ENCODE results near the gene ADAMTSL1.

DNA sequence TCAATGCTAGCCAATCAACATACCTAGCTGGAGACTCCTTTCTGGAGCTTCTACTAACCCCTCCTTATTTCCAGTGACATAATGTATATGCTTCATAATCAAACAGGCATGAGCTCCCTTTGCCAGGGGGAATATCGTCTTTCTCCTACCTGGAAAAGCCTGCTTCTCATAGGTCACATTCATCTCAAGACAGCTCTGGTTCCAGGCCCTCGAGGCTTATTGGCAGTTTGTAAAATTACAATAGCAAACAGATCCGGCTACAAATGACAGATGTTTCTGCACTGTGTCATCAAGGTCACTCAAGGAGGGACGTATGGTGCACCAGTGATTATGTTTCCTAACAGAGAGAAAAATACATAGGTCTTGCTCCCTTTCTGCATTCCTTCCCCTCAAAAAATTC lies 419.1 kb downstream of the ADAMTSL1 start:
- TF ChIP-seq, protein P1, sequence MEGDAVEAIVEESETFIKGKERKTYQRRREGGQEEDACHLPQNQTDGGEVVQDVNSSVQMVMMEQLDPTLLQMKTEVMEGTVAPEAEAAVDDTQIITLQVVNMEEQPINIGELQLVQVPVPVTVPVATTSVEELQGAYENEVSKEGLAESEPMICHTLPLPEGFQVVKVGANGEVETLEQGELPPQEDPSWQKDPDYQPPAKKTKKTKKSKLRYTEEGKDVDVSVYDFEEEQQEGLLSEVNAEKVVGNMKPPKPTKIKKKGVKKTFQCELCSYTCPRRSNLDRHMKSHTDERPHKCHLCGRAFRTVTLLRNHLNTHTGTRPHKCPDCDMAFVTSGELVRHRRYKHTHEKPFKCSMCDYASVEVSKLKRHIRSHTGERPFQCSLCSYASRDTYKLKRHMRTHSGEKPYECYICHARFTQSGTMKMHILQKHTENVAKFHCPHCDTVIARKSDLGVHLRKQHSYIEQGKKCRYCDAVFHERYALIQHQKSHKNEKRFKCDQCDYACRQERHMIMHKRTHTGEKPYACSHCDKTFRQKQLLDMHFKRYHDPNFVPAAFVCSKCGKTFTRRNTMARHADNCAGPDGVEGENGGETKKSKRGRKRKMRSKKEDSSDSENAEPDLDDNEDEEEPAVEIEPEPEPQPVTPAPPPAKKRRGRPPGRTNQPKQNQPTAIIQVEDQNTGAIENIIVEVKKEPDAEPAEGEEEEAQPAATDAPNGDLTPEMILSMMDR (IDR thresholded peaks at IDR 0.05), result no peak
- TF ChIP-seq TEAD4 (CRISPR knock-in tag; IDR thresholded peaks at IDR 0.05) (no peak), ELF4 (CRISPR knock-in tag; IDR thresholded peaks at IDR 0.05; ENCODE audit: low read depth) (no peak), MYBL2 (CRISPR knock-in tag; IDR thresholded peaks at IDR 0.05) (no peak)
- TF ChIP-seq, protein P2, sequence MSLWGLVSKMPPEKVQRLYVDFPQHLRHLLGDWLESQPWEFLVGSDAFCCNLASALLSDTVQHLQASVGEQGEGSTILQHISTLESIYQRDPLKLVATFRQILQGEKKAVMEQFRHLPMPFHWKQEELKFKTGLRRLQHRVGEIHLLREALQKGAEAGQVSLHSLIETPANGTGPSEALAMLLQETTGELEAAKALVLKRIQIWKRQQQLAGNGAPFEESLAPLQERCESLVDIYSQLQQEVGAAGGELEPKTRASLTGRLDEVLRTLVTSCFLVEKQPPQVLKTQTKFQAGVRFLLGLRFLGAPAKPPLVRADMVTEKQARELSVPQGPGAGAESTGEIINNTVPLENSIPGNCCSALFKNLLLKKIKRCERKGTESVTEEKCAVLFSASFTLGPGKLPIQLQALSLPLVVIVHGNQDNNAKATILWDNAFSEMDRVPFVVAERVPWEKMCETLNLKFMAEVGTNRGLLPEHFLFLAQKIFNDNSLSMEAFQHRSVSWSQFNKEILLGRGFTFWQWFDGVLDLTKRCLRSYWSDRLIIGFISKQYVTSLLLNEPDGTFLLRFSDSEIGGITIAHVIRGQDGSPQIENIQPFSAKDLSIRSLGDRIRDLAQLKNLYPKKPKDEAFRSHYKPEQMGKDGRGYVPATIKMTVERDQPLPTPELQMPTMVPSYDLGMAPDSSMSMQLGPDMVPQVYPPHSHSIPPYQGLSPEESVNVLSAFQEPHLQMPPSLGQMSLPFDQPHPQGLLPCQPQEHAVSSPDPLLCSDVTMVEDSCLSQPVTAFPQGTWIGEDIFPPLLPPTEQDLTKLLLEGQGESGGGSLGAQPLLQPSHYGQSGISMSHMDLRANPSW (CRISPR knock-in tag; conservative IDR thresholded peaks at IDR 0.05; ENCODE audit: low read depth), result no peak
- TF ChIP-seq, protein P3, sequence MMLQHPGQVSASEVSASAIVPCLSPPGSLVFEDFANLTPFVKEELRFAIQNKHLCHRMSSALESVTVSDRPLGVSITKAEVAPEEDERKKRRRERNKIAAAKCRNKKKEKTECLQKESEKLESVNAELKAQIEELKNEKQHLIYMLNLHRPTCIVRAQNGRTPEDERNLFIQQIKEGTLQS (CRISPR knock-in tag; conservative IDR thresholded peaks at IDR 0.05), result no peak
